KBM-7 (cell line): ENCODE measurements around the gene ARID3C.

Source experiments
- DNase-seq: peaks from one replicate; pipeline ENCODE4 v3.0.0-alpha.2; 2015
- in situ Hi-C: fragments of 300-500 bp; cut with MboI; formaldehyde crosslinking; loops from 2 replicates; pipeline ENCODE4 v1.14.3; 2020; ENCODE audit warnings: low sequenced_read_pairs, low pct_unique_long_range_greater_than_20kb, mixed read lengths

ARID3C gene

DNA sequence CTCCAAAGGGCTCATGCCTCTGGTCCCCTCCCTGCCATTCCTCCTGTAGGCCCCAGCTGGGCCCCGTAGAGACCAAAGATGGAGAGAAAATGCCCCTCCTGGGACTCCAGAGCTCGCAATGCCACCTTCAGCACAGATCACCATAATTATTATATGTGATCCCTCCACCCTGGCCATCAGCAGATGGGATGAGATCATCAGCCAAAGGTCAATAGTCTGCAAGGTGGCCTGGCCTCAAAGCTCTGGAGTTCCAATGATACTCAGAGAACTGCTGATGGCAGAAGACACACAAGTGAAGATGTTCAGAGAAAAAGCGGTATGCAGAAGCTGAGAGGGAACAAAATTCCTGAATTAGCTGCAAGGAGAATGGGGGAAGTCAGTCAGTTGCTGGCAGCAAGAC is 22.0 kb downstream of the ARID3C start:
- in situ Hi-C loops, result no loop called here
- no peak for DNase-seq

DNA sequence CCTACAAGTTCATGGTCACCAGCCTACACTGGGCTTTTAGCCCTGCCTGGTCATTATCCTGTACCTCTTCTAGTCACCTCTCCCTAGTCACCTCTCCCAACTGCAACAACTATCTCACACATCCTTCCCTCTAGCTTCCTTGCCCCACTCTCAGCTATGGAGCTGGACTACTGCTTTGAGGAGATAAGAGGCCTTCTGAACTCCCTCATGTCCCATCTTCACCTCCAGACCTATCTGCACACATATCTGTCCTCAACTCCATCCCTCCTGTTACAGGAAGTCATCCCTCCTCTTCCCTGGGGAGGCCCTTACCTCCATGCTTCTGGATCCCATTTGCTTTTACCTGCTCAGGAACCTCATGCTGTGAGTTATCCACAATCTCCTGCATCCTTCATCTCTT is 22.7 kb downstream of the ARID3C start:
- no peak for DNase-seq
- in situ Hi-C loops, result no loop called here

DNA sequence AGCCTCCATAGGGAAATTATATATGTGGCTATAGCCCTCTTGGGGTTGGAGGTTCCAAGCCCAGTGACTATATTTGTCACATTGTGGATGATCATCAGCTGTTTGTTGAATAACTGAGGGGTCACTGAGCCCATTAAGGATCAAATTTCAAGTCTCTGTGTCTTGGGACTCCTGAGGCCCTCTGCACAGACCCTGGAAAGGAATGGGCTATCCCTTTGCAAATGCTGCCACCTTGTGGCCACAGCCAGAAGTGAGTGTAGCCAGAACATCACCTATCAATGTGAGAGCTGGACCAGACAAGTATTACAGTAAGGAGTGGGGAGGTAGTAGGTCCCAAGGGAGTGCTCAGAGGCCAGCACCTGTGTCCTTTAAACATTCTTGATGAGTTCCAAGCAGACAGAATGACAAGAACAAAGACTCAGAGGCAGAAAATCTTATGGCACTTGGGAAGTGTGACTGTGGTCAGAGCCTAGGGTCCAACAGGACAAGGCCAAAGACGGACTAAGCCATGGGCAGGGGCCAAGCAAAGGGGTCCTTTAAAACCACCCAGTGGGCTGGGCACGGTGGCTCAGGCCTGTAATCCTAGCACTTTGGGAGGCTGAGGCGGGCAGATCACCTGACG is 25.1 kb downstream of the ARID3C start:
- in situ Hi-C loops, result no loop called here
- peak; percentile 85 for DNase-seq

DNA sequence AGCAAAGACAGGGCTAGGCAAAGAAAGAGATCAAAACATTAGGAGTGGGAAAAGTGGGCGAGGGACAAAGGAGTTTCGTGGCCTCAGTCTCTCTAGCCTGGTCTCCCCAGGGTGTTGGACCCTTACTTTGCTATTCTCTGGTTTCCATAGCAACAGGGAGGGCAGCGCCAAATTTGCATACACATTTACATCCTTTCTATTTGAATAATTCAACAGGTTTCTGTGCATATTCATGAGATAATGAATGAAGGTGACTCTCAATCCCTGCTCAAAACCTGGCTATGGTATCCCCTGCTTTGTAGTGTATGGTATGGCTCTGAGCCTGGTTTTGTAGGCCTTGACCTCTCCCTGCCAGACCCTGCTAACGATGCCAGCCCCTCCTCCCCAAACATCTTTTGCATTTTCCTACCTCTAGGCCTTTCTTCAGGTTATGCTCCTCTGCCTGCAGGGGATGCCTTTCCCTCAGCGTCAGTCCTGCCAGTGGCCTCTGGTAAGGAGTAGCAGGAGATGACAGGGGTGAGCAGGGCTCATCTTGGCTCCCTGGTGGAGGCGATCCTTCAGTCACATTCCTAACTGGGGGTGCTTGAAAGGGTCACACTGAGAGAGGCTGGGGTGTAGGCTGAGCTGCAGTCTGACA is 26.8 kb downstream of the ARID3C start:
- in situ Hi-C loops, result no loop called here
- DNase-seq, result no peak

DNA sequence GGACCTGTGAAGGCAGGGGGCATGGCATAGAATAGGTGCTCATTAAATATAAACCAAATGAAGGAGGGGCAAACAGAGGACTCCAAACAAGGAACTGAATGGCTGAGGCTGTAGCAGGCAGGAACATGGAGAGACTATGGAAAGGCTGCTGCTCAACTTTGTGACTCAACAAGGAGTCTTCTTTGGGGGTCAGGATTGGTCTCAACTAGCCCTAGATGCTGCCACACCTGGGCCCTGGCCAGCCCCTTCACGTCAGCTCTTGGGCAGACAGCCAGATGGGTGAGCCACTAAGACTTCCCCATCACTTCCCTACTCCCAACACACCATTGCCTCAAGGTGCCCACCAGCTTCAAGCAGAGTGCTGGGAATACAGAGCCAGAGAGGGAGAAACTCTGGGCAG is 28.0 kb downstream of the ARID3C start:
- in situ Hi-C loops, result no loop called here
- DNase-seq, result no peak

DNA sequence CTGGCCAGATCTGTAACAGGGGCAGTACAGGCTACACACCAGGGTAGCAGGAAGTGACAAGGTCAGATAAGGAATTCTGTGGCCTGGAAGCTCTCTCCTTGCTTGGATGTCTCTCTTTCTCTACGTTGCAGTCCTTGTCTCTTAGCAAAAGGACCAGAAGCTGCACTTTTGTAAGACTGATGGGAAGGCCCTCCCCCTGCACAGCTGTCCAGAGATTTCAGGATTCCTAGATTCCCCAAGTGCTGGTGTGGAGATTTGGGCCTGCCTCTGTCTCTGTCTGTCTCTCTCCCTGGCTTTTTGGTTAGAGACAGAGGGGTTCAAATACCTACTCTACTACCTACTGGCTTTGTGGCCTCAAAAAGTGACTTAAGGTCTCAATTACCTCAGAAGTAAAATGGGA is 29.3 kb downstream of the ARID3C start:
- in situ Hi-C loops, result loop anchor here (25.0 kb wide), 1 partner anchor 187 kb away; no protein-coding TSS in a partner anchor

DNA sequence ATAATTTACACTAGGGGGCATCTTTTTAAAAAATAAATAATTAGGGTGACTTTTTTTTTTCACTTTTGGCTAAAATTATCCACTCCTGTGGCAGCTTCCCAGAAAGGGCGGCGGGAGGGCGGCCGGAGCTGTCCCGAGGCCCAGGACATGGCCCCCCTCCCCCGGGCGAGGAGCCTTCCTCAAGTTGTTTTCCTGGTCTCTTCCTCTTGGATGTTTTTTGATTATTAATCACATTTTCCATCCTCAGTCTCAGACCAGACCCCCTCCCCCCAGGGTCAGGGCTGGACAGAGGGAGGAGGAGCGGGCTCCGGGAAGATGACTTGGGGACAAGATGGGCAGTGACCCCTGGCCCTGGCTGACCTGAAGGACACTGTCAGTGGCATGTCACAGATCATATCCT is 34.7 kb downstream of the ARID3C start:
- no peak for DNase-seq
- in situ Hi-C loops, result loop anchor here (5.0 to 25.0 kb wide), 2 partner anchors 52 to 182 kb away; no protein-coding TSS in a partner anchor

More for the DNA sequence above, 29.3 kb downstream of the ARID3C start:
- no peak for DNase-seq

DNA sequence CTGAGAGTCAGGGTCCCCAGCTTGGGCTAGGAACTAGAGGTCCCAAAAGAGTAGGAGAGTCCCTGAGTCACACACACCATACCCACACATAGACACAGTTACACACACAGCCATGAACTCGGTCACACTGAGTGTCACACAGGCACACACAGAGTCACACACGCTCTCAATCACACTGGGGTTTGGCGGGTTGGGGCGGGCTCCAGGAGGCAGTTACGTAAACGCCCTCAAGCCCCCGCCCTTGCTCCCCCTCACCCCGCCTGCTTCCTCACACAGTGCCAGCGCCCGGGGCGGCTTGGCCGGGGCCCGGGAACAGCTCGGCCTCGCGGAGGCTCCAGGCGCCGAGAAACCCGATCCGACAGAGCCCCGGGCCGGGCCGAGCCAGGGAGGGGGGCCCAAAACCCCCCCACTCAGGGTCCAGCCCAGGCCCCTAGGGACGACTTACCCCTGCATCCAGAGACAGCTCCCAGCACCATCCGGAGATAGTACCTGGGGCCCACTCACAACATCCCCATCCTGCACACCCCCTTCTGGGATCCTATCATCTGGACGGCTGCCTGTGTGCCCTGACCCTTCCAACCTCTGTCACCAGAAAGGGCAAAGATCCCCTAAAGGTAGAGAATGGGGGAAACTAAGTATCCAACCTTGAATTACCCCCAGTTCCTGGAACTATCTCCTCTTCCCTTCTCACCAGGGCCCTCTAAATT is 35.8 kb downstream of the ARID3C start:
- DNase-seq, result no peak
- in situ Hi-C loops, result loop anchor here (5.0 to 25.0 kb wide), 2 partner anchors 51 to 181 kb away; no protein-coding TSS in a partner anchor

DNA sequence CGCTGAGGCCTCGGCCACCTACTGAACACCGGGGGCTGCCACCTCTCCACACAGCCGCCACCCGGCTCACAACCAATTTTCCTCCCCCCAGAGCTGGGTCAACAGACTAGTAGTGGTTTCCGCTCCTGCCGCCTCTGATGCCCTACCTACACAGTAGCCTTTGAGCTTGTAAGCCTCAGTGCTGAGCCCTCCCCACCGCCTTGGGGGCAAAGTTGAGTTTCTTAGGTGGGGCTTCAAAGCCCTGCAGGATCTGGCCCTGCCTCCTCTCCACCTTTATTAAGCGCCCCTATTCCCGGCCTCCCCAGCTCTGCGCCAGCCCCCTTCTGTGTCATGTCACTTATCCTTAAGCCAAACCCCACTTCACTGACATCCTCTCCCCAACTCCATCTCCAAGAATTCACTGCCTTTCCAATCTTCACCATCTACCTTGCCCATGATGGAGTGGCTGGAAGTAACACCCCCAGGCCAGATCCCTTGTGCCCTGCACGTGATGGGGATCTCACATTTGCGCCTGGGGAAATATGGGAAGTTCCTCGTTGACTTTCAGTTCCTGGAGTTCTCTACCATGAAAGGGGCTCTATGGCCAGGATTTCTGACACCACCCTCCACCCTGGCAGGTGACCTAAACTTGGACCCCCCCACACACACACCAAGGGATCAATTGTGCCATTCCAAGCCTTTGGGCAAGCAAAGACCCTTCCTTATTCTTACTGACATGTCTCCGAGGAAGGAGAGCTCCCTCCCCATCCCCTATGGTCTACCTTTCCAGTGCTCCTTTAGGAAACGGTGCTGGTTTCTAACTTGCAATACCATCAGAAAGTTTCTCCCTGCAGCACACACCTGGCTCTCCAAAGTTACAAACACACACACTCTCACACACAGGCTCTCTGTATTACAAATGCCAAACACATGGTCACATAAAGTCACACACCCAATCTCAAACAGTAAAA is 36.7 kb downstream of the ARID3C start:
- in situ Hi-C loops, result loop anchor here (5.0 to 25.0 kb wide), 2 partner anchors 50 to 180 kb away; no protein-coding TSS in a partner anchor
- no peak for DNase-seq

DNA sequence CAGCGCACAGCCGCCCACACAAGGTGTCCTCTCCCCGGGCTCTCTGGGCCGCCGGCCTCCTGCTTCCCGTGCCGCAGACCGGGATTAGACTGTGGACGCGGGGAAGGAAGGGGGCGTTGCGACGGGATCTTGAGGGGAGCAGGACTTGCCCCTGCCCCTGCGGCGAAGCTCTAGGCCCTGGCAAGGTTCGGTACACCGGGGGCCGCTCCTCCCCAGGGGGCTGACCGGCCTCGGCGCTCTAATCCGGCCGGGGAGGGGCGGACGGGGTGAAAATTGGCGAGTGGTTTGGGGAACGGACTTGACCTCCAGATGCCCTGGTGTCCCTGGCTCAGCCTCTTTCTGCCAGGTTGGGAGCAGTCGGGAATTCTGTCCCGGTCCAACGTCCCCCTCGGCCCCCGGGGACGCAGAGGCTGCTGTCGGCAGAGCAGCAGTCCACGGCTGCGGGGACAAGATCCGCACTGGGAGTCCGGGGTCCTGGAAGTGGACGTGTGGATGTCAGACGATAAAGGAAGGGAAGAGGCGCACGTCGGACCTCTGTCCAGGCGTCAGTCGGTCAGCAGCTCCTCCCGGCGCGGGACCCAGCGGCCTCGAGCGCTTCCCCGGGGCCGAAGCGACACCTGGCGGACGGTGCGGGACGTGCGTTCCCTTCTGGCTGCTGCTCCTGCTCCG is 37.5 kb downstream of the ARID3C start:
- in situ Hi-C loops, result loop anchor here (5.0 to 25.0 kb wide), 2 partner anchors 49 to 179 kb away; no protein-coding TSS in a partner anchor
- peak; percentile 69 for DNase-seq

DNA sequence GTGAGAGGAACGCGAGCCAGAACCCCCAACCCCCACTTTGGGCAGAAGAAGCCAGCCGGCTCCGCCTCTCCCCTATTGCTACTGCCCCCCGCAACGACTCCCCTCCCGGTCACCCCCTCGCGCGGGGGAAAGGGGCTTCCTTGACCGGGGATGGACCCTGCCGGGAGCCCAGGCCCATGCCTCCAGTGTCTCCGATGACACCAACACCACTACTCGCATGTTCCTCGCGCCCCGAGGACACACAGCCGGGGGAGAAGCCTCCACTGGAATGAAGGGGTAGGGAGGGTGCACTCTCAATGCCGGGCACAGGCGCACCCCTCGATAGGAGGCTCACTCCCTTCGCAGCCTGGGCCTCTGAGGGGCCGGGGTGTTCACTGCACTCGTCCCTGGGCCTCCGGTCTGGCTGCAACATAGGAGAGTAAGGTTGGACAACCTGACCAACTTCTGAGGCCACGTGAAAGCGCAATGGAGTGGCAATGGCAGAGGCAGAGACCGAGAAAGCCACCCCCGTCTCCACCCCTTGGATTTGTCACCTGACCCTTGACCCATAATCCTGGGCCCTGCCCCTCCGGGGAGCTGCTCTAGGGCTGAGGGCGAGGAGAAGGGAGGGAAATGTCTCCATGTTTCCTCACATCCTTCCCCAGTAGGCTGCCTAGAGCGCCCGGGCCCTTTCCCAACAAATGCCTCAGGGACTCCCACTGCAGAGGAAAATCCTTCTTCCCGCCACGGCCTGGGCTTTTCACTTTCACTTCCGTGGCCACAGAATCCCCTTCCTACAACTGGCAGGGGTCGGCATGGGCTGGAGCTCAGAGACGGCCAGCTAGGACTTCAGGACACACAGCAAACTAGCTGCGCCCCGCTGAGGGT is 38.3 kb downstream of the ARID3C start:
- in situ Hi-C loops, result loop anchor here (5.0 to 25.0 kb wide), 2 partner anchors 48 to 178 kb away; no protein-coding TSS in a partner anchor
- DNase-seq, result no peak

DNA sequence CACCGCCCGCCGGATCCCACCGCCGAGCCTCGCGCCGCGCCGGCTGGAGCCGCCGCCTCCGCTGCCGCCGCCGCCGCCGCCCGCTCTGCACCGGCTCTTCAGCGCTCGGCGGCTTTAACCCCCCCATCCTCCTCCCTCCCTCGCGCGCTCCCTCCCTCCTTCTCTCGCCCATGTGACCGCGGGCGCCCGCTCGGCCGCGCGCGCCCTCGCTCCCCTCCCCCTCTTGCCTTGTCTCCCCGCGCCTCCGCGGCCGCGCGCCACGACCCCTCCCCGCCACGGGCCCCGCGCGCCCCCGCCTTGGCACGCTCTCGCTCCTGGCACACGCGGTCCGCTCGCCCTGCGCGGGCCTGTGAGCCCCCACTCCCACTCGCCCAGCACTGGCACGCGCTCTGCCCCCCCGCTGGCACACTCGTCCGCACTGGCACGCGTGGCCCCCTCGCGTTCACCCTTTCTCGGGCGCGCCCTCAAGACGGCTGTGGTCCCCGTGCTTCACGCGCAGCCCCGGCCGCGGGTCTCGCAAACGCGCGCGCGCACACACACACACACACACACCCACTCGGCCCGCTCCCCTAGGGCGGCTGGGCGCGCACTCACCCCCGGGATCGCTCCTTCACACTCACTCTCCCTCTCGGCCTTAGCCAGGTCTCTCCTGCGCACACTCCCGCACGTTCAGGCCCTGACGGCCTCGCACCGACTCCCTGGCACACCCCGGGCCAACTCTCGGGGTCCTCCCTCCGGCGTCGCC is 39.1 kb downstream of the ARID3C start, which contains the start of gene CNTFR:
Gene CNTFR (minus strand): TSS at position 89 of the 745 bp plus-strand sequence. CDS start 20,743 bp downstream, outside the sequence.
- DNase-seq, result no peak
- in situ Hi-C loops, result loop anchor here (5.0 to 25.0 kb wide), 2 partner anchors 48 to 178 kb away; no protein-coding TSS in a partner anchor

DNA sequence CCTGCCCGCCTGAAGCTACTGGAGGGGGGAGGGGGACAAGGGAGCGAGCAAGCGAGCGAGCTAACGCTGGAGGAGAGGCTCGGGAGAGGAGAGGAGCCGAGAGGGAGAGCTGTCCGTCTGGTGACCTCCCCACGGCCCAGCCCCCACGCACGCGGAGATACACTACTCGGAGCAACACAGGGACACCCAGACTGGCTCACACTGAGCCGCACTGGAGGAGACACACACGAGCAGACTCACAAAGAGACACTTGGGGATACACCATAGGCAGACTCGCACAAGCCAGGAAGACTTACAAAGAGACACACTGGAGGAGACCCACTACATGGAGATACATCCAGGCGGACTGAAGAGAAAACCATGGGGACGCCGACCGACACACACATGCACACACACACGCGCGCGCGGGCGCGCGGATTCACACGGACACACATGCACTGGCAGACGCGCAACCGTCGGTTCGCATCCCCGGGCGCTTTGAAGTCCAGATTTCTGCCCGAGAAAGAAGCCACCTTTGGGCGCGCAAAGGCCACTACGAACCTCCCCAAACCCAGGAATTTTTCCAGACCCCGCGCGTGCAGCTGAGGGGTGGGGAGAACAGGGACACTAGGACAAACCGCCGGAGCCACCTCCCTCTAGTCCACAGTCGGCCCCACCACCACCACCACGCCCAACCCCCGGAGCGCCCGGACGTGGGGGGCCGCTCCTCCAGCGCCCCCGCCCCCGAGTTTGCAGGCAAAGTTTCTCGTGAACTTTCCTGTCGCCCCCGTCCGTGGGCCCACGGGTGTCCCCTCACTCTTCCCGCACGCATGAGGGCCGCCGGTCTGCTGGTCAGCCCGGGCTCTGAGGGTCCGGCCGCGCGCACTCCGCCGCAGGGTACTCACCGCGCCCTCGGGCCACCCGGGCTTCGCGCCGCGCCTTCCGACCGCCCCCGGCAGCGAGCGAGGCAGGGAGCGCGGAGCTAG is 39.9 kb downstream of the ARID3C start:
- no peak for DNase-seq
- in situ Hi-C loops, result loop anchor here (25.0 kb wide), 1 partner anchor 177 kb away; no protein-coding TSS in a partner anchor

DNA sequence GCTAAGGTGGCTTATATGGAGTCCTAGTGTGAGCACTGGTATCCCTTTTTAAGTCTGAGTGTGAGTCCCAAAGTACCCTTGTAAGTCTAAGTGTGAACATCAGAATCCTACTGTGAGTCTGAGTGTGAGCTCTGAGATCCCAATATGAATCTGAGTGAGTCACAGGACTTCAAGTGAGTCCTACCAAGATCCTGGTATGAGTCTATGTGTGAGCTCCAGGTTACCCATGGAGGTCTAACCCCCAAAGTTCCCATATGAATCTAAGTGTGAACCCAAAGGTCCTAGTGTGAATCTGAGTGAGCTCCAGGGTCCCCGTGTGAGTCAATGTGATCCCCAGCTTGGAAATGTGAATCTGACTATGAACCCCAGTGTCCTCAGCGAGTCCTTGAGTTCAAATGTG is 41.6 kb downstream of the ARID3C start:
- in situ Hi-C loops, result loop anchor here (25.0 kb wide), 1 partner anchor 175 kb away; no protein-coding TSS in a partner anchor
- no peak for DNase-seq

DNA sequence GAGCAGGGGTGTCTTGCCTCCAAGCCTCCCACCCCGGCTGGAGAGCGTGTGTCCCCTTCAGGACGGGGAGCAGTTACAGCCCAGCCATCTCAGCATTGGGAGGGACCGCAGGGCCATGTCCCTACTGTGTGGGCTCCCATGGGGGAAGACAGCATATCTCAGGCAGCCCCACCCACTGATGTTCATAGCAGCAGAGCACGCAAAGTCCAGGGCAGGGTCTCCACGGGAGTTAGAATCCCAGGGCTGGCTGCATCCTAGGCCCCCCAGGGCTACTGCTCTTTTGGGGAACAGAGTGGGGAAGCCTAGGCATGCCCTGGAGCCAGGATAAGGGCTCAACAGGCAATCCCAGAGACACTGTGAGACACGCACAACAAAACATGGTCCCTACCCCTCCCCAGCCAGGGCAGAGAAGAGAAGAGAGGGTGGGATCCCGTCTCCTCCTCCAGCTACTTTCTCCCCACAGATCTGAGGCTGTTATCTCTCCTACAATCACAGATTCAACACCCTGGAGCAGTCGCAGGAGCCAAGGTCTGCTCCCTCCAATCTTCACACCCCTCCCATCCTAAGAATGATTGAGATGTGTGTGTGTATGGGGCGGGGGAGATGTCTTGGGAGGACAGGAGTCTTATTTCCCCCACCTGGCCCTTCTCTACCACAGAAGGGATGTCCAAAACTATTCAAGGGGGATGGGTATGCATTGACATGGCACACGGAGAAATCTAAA is 42.8 kb downstream of the ARID3C start:
- DNase-seq, result no peak
- in situ Hi-C loops, result loop anchor here (25.0 kb wide), 1 partner anchor 174 kb away; no protein-coding TSS in a partner anchor
